Natural killer cell (primary cell): ENCODE measurements around the gene PTGR1. TPM values are rescaled to one million over a fixed set of nuclear protein-coding genes. Genes with fewer than 3 reads are reported as not detected.

Experiments
- ATAC-seq, 3 donors: fragments of 150-1000 bp in 2 of 3; fragments of 200-7000 bp in 1 of 3; cut with Tn5 transposase; 1 replicate in 1 of 3; 2 replicates in 2 of 3; pipeline ENCODE4 v1.10.0; 2021; ENCODE audit warnings: mild to moderate bottlenecking in 2 of 3, moderate library complexity in 2 of 3
- DNase-seq, 2 donors: peaks; one replicate each; pipeline versions ENCODE4 v3.0.0 to v3.0.0-alpha.2; 2013 to 2021; ENCODE audit warnings: mixed read lengths in 1 of 2
- H3K27ac ChIP-seq: one replicate; pipeline ENCODE4 v1.5.1; 2013; ENCODE audit warnings: mild to moderate bottlenecking, low read length
- H3K27me3 ChIP-seq: one replicate; pipeline ENCODE4 v1.6.1; 2013; ENCODE audit warnings: low read length; ENCODE audit not compliant: control insufficient read depth, insufficient read depth
- H3K36me3 ChIP-seq: one replicate; pipeline ENCODE4 v1.6.1; 2013; ENCODE audit warnings: low read length; ENCODE audit not compliant: control insufficient read depth, insufficient read depth
- H3K4me1 ChIP-seq: one replicate; pipeline ENCODE4 v1.6.1; 2013; ENCODE audit warnings: low read length; ENCODE audit not compliant: control insufficient read depth, insufficient read depth
- H3K4me3 ChIP-seq: one replicate; pipeline ENCODE4 v1.5.1; 2013; ENCODE audit warnings: low read length
- H3K9me3 ChIP-seq: one replicate; pipeline ENCODE4 v1.6.1; 2013; ENCODE audit warnings: low read length; ENCODE audit not compliant: control insufficient read depth, insufficient read depth
- H3K27ac Mint-ChIP-seq, 2 donors: one replicate each; pipeline ENCODE4 v1.8.0; 2022; ENCODE audit warnings: mild to moderate bottlenecking in 2 of 2, mixed read lengths in 2 of 2, moderate library complexity in 1 of 2
- H3K27me3 Mint-ChIP-seq, 2 donors: one replicate each; pipeline ENCODE4 v1.8.0; 2022; ENCODE audit warnings: low read depth in 2 of 2, mixed read lengths in 2 of 2
- H3K36me3 Mint-ChIP-seq: one replicate; pipeline ENCODE4 v1.8.0; 2022; ENCODE audit warnings: mixed read lengths
- H3K4me1 Mint-ChIP-seq, 2 donors: one replicate each; pipeline ENCODE4 v1.8.0; 2022; ENCODE audit warnings: mixed read lengths in 2 of 2
- H3K4me3 Mint-ChIP-seq: one replicate; pipeline ENCODE4 v1.8.0; 2022; ENCODE audit warnings: mild to moderate bottlenecking, moderate library complexity, mixed read lengths
- H3K9me3 Mint-ChIP-seq, 2 donors: one replicate each; pipeline ENCODE4 v1.8.0; 2022; ENCODE audit warnings: mixed read lengths in 2 of 2
- intact Hi-C: fragments of 100-400 bp; cut with micrococcal nuclease; formaldehyde crosslinking; loops from one replicate; pipeline ENCODE4 v1.14.2; 2022
- total RNA-seq, 4 donors: library from RNA; stranded (reverse); fragments of 120-200 nt in 1 of 4; gene quantifications; one replicate each; pipeline versions ENCODE4 v1.2.3 to v1.2.4, GENCODE V29; 2013 to 2022
- TF ChIP-seq, protein P1 (sequence below): fragments of 200-600 bp; IDR thresholded peaks from one replicate; pipeline ENCODE4 v1.8.0; 2022; ENCODE audit warnings: antibody characterized with exemption

Gene PTGR1
- total RNA-seq, 3 donors from 2014 or later (not counting 1 experiment from before 2014, with no cell fraction given): not detected

DNA sequence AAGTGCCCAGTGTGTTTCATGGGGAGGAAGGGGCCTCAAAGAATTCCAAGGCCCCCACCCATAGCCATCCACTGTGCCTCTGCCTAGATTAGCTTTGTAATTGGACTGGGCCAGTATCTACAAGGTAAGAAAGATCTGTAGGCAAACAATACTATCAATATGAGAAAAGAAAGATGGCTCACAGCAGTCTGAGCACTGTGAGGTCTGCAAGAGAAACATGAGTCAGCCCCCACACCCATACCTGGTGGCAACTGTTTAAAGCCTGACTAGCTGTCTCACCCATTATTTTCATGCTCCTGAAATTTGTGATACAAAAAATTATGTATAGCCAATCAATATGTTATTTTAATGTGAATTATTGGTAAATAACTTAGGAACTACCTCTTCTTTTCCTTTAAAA, 84.5 kb downstream of the PTGR1 start:
- H3K9me3 Mint-ChIP-seq: no peaks in the 10 kb centered on the region
- Histone ChIP-seq H3K27ac (no peak overlapping the region), H3K9me3 (no peaks in the 10 kb centered on the region), H3K27me3 (no peaks in the 10 kb centered on the region), H3K36me3 (no peaks in the 10 kb centered on the region), H3K4me1 (no peaks in the 10 kb centered on the region), H3K4me3 (no peak overlapping the region)
- no peak overlapping the region for H3K27ac Mint-ChIP-seq
- H3K36me3 Mint-ChIP-seq: no peaks in the 10 kb centered on the region
- no peak overlapping the region for H3K4me3 Mint-ChIP-seq
- no peak for ATAC-seq
- no peaks in the 10 kb centered on the region for H3K4me1 Mint-ChIP-seq
- peaks cover 14 to 20% of the 10 kb centered on the region in 2 donors for H3K27me3 Mint-ChIP-seq
- DNase-seq: no peak
- intact Hi-C loops: no loop called here
- TF ChIP-seq, protein P1, sequence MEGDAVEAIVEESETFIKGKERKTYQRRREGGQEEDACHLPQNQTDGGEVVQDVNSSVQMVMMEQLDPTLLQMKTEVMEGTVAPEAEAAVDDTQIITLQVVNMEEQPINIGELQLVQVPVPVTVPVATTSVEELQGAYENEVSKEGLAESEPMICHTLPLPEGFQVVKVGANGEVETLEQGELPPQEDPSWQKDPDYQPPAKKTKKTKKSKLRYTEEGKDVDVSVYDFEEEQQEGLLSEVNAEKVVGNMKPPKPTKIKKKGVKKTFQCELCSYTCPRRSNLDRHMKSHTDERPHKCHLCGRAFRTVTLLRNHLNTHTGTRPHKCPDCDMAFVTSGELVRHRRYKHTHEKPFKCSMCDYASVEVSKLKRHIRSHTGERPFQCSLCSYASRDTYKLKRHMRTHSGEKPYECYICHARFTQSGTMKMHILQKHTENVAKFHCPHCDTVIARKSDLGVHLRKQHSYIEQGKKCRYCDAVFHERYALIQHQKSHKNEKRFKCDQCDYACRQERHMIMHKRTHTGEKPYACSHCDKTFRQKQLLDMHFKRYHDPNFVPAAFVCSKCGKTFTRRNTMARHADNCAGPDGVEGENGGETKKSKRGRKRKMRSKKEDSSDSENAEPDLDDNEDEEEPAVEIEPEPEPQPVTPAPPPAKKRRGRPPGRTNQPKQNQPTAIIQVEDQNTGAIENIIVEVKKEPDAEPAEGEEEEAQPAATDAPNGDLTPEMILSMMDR: no peak

Other genes starting within 250 kb of the PTGR1 start
- 10 to 100 TPM; 58.0 to 73.6 (median 70.7) TPM for gene ECPAS, start 115.3 kb downstream of the PTGR1 start, total RNA-seq
- 1 to 10 TPM; 5.7 to 7.4 (median 5.8) TPM for gene ZNF483, start 74.5 kb downstream of the PTGR1 start, total RNA-seq
- gene DNAJC25, start 31.7 kb upstream of the PTGR1 start, total RNA-seq: 1 to 10 TPM; 5.1 to 5.9 (median 5.7) TPM
- gene GNG10, start 62.0 kb upstream of the PTGR1 start, total RNA-seq: 1 to 10 TPM; 5.6 to 6.9 (median 6.0) TPM
- gene SHOC1, start 195.3 kb upstream of the PTGR1 start, total RNA-seq: not detected